Liver (tissue), 9 donors: ENCODE data around the gene PDZD2. TPM values are rescaled to one million over a fixed set of nuclear protein-coding genes. Genes with fewer than 3 reads are reported as not detected.

Experiments used
- DNase-seq: peaks from one replicate; pipeline ENCODE4 v3.0.0-alpha.2; 2017; ENCODE audit warnings: low spot score
- H3K27ac ChIP-seq, 2 donors: one replicate each; pipeline ENCODE4 v1.7.0; 2013; ENCODE audit warnings: inconsistent platforms in 2 of 2, low read length in 2 of 2, control low read depth in 1 of 2, low read depth in 1 of 2, mild to moderate bottlenecking in 1 of 2
- H3K27me3 ChIP-seq, 4 donors: one replicate each; pipeline versions ENCODE4 v1.6.1 to v1.7.0; 2013; ENCODE audit warnings: low read length in 3 of 4, inconsistent platforms in 1 of 4, mild to moderate bottlenecking in 1 of 4, moderate library complexity in 1 of 4; ENCODE audit not compliant: control insufficient read depth in 4 of 4, insufficient read depth in 4 of 4
- H3K36me3 ChIP-seq, 4 donors: one replicate each; pipeline versions ENCODE4 v1.6.1 to v1.7.0; 2013; ENCODE audit warnings: low read length in 3 of 4, mild to moderate bottlenecking in 3 of 4, low read depth in 1 of 4, moderate library complexity in 1 of 4; ENCODE audit not compliant: control insufficient read depth in 4 of 4, insufficient read depth in 3 of 4
- H3K4me1 ChIP-seq, 4 donors: one replicate each; pipeline versions ENCODE4 v1.6.1 to v1.7.0; 2013; ENCODE audit warnings: low read length in 3 of 4, mild to moderate bottlenecking in 3 of 4, moderate library complexity in 1 of 4; ENCODE audit not compliant: control insufficient read depth in 4 of 4, insufficient read depth in 4 of 4
- H3K4me3 ChIP-seq, 3 donors: one replicate each; pipeline versions ENCODE4 v1.6.1 to v1.7.0; 2013; ENCODE audit warnings: low read length in 3 of 3, control low read depth in 1 of 3, low read depth in 1 of 3, mild to moderate bottlenecking in 1 of 3
- H3K9ac ChIP-seq, 2 donors: one replicate each; pipeline ENCODE4 v1.7.0; 2013; ENCODE audit warnings: low read length in 2 of 2, mild to moderate bottlenecking in 2 of 2, moderate library complexity in 2 of 2, control low read depth in 1 of 2, low read depth in 1 of 2
- H3K9me3 ChIP-seq, 4 donors: one replicate each; pipeline versions ENCODE4 v1.6.1 to v1.7.0; 2013; ENCODE audit warnings: low read length in 3 of 4; ENCODE audit not compliant: control insufficient read depth in 4 of 4
- EGR1 ChIP-seq, 2 donors: IDR thresholded peaks; 2 replicates each; pipeline ENCODE4 v1.6.1; 2016 to 2018; ENCODE audit warnings: antibody characterized with exemption in 2 of 2, low read depth in 2 of 2
- FOXA1 ChIP-seq: IDR thresholded peaks from 2 replicates; pipeline ENCODE4 v1.6.1; 2016; ENCODE audit warnings: antibody characterized with exemption
- FOXA2 ChIP-seq: IDR thresholded peaks from 2 replicates; pipeline ENCODE4 v1.6.1; 2016; ENCODE audit warnings: antibody characterized with exemption
- GABPA ChIP-seq, 2 donors: IDR thresholded peaks in 1 of 2; conservative IDR thresholded peaks in 1 of 2; 2 replicates each; pipeline ENCODE4 v1.6.1; 2016; ENCODE audit warnings: antibody characterized with exemption in 2 of 2, mild to moderate bottlenecking in 1 of 2, moderate library complexity in 1 of 2
- HNF4A ChIP-seq, 2 donors: conservative IDR thresholded peaks; 2 replicates each; pipeline ENCODE4 v1.6.1; 2016; ENCODE audit warnings: antibody characterized with exemption in 2 of 2, mild to moderate bottlenecking in 2 of 2
- HNF4G ChIP-seq: IDR thresholded peaks from 2 replicates; pipeline ENCODE4 v1.6.1; 2016; ENCODE audit warnings: antibody characterized with exemption
- JUND ChIP-seq, 2 donors: IDR thresholded peaks; 2 replicates each; pipeline ENCODE4 v1.6.1; 2016; ENCODE audit warnings: antibody characterized with exemption in 2 of 2
- NR2F2 ChIP-seq: IDR thresholded peaks from 2 replicates; pipeline ENCODE4 v1.6.1; 2016; ENCODE audit warnings: antibody characterized with exemption
- RAD21 ChIP-seq, 2 donors: IDR thresholded peaks; 2 replicates each; pipeline ENCODE4 v1.6.1; 2016; ENCODE audit warnings: antibody characterized with exemption in 2 of 2, mild to moderate bottlenecking in 2 of 2
- REST ChIP-seq: IDR thresholded peaks from 2 replicates; pipeline ENCODE4 v1.6.1; 2016; ENCODE audit warnings: antibody characterized with exemption, mild to moderate bottlenecking
- RXRA ChIP-seq, 2 donors: IDR thresholded peaks; 2 replicates each; pipeline ENCODE4 v1.6.1; 2017 to 2018; ENCODE audit warnings: antibody characterized with exemption in 2 of 2, mild to moderate bottlenecking in 1 of 2
- SP1 ChIP-seq: IDR thresholded peaks from 2 replicates; pipeline ENCODE4 v1.6.1; 2018; ENCODE audit warnings: antibody characterized with exemption, mild to moderate bottlenecking
- TAF1 ChIP-seq: conservative IDR thresholded peaks from 2 replicates; pipeline ENCODE4 v1.6.1; 2016; ENCODE audit warnings: antibody characterized with exemption, mild to moderate bottlenecking
- YY1 ChIP-seq: IDR thresholded peaks from 2 replicates; pipeline ENCODE4 v1.6.1; 2016; ENCODE audit warnings: antibody characterized with exemption, mild to moderate bottlenecking
- WGBS: extraction: QIAGEN DNeasy Blood & Tissue Kit; methylation state at CpG from one replicate; pipeline ENCODE4 v1.1.7; 2013; 5-methylcytosine and 5-hydroxymethylcytosine counted together
- polyA plus RNA-seq, 2 donors: library from polyadenylated mRNA; stranded (reverse) in 1 of 2; unstranded in 1 of 2; fragments of 200-250 nt in 1 of 2; fragments of >200 nt in 1 of 2; fragmentation: Nextera tagmentation in 1 of 2; extraction: Ambion mirVana in 1 of 2; gene quantifications; one replicate each; pipeline versions ENCODE4 v1.2.1 to v1.2.3, GENCODE V29; 2013 to 2015
- total RNA-seq, 2 donors: library from RNA; depleted of rRNA; stranded (reverse); fragments of >200 nt; gene quantifications; one replicate each; pipeline ENCODE4 v1.2.3, GENCODE V29; 2014
- TF ChIP-seq, protein P1 (sequence below): IDR thresholded peaks from 2 replicates; pipeline ENCODE4 v1.6.1; 2016; ENCODE audit warnings: antibody characterized with exemption
- TF ChIP-seq, protein P2 (sequence below): fragments of 150-350 bp; IDR thresholded peaks from 2 replicates; pipeline ENCODE4 v1.5.1; 2017; ENCODE audit warnings: improper control_type of control experiment, low read depth, low read length; ENCODE audit not compliant: missing input control
- TF ChIP-seq, protein P3 (sequence below): IDR thresholded peaks from 2 replicates; pipeline ENCODE4 v1.6.1; 2016; ENCODE audit warnings: antibody characterized with exemption
- TF ChIP-seq, protein P4 (sequence below): IDR thresholded peaks from 2 replicates; pipeline ENCODE4 v1.6.1; 2016; ENCODE audit warnings: antibody characterized with exemption
- donor health status: healthy.
- donor health status: healthy.
- donor health status: healthy.
- donor health status: healthy.
- donor health status: healthy.

The PDZD2 gene
- total and polyA plus RNA-seq, 4 donors, result 0.27 to 1.1 (median 0.54) TPM

DNA sequence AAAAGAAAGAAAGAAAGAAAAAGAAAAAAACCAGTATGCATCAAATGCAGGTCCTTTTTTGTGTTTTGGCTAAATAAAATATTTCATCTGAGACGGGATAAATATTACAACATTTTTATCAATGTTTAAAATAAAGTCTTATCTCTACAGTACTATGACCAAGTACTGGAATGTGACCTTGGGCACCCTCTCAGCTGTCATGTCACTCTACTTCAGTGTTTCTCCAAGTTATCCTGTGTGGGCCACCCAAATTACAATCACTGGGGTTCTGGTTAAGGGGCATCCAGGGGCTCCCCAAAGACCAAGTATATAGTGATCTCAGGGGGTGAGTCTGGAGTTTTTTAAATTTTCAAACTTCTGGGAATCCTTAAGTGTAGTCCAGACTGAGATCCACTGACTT is 3.5 kb upstream of the PDZD2 start:
- TF ChIP-seq, protein P1, sequence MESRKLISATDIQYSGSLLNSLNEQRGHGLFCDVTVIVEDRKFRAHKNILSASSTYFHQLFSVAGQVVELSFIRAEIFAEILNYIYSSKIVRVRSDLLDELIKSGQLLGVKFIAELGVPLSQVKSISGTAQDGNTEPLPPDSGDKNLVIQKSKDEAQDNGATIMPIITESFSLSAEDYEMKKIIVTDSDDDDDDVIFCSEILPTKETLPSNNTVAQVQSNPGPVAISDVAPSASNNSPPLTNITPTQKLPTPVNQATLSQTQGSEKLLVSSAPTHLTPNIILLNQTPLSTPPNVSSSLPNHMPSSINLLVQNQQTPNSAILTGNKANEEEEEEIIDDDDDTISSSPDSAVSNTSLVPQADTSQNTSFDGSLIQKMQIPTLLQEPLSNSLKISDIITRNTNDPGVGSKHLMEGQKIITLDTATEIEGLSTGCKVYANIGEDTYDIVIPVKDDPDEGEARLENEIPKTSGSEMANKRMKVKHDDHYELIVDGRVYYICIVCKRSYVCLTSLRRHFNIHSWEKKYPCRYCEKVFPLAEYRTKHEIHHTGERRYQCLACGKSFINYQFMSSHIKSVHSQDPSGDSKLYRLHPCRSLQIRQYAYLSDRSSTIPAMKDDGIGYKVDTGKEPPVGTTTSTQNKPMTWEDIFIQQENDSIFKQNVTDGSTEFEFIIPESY, result no peak
- TF ChIP-seq NR2F2, result no peak
- TF ChIP-seq FOXA1, result no peak
- TF ChIP-seq YY1, result no peak
- no peak for TF ChIP-seq REST
- TF ChIP-seq, protein P2, sequence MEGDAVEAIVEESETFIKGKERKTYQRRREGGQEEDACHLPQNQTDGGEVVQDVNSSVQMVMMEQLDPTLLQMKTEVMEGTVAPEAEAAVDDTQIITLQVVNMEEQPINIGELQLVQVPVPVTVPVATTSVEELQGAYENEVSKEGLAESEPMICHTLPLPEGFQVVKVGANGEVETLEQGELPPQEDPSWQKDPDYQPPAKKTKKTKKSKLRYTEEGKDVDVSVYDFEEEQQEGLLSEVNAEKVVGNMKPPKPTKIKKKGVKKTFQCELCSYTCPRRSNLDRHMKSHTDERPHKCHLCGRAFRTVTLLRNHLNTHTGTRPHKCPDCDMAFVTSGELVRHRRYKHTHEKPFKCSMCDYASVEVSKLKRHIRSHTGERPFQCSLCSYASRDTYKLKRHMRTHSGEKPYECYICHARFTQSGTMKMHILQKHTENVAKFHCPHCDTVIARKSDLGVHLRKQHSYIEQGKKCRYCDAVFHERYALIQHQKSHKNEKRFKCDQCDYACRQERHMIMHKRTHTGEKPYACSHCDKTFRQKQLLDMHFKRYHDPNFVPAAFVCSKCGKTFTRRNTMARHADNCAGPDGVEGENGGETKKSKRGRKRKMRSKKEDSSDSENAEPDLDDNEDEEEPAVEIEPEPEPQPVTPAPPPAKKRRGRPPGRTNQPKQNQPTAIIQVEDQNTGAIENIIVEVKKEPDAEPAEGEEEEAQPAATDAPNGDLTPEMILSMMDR, result no peak
- no peak for TF ChIP-seq JUND (IDR thresholded peaks at IDR 0.05)
- no peak for TF ChIP-seq SP1
- TF ChIP-seq GABPA (IDR thresholded peaks at IDR 0.05 in 1 of 2, conservative IDR thresholded peaks at IDR 0.05 in 1 of 2), result no peak
- TF ChIP-seq RAD21 (IDR thresholded peaks at IDR 0.05), result no peak
- no peak for TF ChIP-seq RXRA (IDR thresholded peaks at IDR 0.05)
- no peak for TF ChIP-seq EGR1 (IDR thresholded peaks at IDR 0.05; ENCODE audit: low read depth in 2 of 2)
- no peak for TF ChIP-seq HNF4A (conservative IDR thresholded peaks at IDR 0.05)
- TF ChIP-seq HNF4G, result no peak
- TF ChIP-seq, protein P3, sequence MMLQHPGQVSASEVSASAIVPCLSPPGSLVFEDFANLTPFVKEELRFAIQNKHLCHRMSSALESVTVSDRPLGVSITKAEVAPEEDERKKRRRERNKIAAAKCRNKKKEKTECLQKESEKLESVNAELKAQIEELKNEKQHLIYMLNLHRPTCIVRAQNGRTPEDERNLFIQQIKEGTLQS, result no peak
- no peak for TF ChIP-seq TAF1
- TF ChIP-seq, protein P4, sequence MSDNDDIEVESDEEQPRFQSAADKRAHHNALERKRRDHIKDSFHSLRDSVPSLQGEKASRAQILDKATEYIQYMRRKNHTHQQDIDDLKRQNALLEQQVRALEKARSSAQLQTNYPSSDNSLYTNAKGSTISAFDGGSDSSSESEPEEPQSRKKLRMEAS, result no peak
- TF ChIP-seq FOXA2, result no peak
- H3K4me3 ChIP-seq, result no peak overlapping the region
- H3K9me3 ChIP-seq, result no peaks in the 10 kb centered on the region
- peaks cover 3 to 11% (median 3%) of the 10 kb centered on the region in 4 donors for H3K4me1 ChIP-seq
- no peak for DNase-seq
- 29% methylated on average over 1 of the region's 1 CpG for WGBS
- no peak overlapping the region for H3K9ac ChIP-seq
- no peak overlapping the region for H3K27ac ChIP-seq
- H3K27me3 ChIP-seq, result no peaks in the 10 kb centered on the region
- no peaks in the 10 kb centered on the region for H3K36me3 ChIP-seq
